Activated CD8-positive, alpha-beta T cell treated with anti-CD3 and anti-CD28 coated beads, Interleukin-2, amount 10 ng/mL, durations not matched to agents 7 days and 5 days (primary cell): ENCODE data around the gene FAM222A. TPM values are rescaled to one million over a fixed set of nuclear protein-coding genes. Genes with fewer than 3 reads are reported as not detected.

Experiments used
- ATAC-seq: fragments of 150-1000 bp; cut with Tn5 transposase; one replicate; pipeline ENCODE4 v1.10.0; 2021; ENCODE audit warnings: moderate library complexity
- CTCF ChIA-PET: fragments of 350-600 bp; sonication (Branson Sonifier 250); formaldehyde crosslinking; loops from one replicate; lab custom pipeline; 2021; ENCODE audit warnings: antibody characterized with exemption; lab: Charles Lee
- POLR2A ChIA-PET: fragments of 350-600 bp; sonication (Branson Sonifier 250); formaldehyde crosslinking; loops from one replicate; lab custom pipeline; 2021; ENCODE audit warnings: antibody characterized with exemption; lab: Charles Lee
- DNase-seq: peaks from one replicate; pipeline ENCODE4 v3.0.0-alpha.2; 2020
- H3K27ac Mint-ChIP-seq: one replicate; pipeline ENCODE4 v1.8.0; 2021; ENCODE audit warnings: mild to moderate bottlenecking, mixed read lengths
- H3K27me3 Mint-ChIP-seq: one replicate; pipeline ENCODE4 v1.8.0; 2021; ENCODE audit warnings: low read depth, mixed read lengths
- H3K36me3 Mint-ChIP-seq: one replicate; pipeline ENCODE4 v1.8.0; 2021; ENCODE audit warnings: low read depth, mixed read lengths
- H3K4me1 Mint-ChIP-seq: one replicate; pipeline ENCODE4 v1.8.0; 2021; ENCODE audit warnings: low read depth, mixed read lengths
- H3K4me3 Mint-ChIP-seq: one replicate; pipeline ENCODE4 v1.8.0; 2021; ENCODE audit warnings: mild to moderate bottlenecking, mixed read lengths
- H3K9me3 Mint-ChIP-seq: one replicate; pipeline ENCODE4 v1.8.0; 2022; ENCODE audit warnings: mixed read lengths; ENCODE audit not compliant: insufficient read depth
- total RNA-seq, 2 experiments: library from RNA; stranded (reverse); gene quantifications; one replicate each; pipeline ENCODE4 v1.2.3, GENCODE V29; 2021

FAM222A gene
- total RNA-seq, 2 experiments from 2014 or later, result 1.6 to 1.9 TPM

GRCh38 chr12:109715310-109716091 is 1.9 kb downstream of the FAM222A start:
- DNase-seq, result no peak
- Mint-ChIP-seq H3K4me3 (peak overlapping the region; percentile 49), H3K36me3 (no peaks in the 10 kb centered on the region), H3K27ac (no peak overlapping the region), H3K4me1 (peaks cover 9% of the 10 kb centered on the region), H3K9me3 (no peaks in the 10 kb centered on the region), H3K27me3 (peaks cover 29% of the 10 kb centered on the region)
- ATAC-seq, result no peak
- ChIA-PET POLR2A (no interaction called here), CTCF (no interaction called here)

DNA sequence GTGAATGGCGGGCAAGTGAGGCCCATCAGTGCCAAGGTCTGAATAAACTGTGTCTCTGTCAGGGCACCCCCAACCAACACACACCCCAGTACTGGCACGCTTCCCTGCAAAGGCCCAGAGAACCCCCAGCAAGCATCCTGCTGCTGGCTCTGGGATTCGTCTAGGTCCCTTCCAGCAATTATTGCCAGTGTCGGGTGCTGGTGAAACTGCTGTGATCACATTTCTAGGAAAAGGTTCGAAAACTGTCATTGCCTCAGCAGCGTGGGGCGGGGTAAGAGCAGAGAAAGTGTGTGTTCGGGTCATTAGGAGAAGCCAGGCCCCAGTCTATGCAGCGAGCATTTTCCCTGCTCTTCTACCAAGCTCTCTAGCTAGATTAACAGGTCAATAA is 2.5 kb downstream of the FAM222A start:
- peaks cover 9% of the 10 kb centered on the region for H3K4me1 Mint-ChIP-seq
- H3K4me3 Mint-ChIP-seq, result no peak overlapping the region
- no peaks in the 10 kb centered on the region for H3K36me3 Mint-ChIP-seq
- H3K9me3 Mint-ChIP-seq, result no peaks in the 10 kb centered on the region
- POLR2A ChIA-PET, result no interaction called here
- CTCF ChIA-PET, result no interaction called here
- ATAC-seq, result no peak
- H3K27me3 Mint-ChIP-seq, result peaks cover 24% of the 10 kb centered on the region
- no peak for DNase-seq
- no peak overlapping the region for H3K27ac Mint-ChIP-seq

DNA sequence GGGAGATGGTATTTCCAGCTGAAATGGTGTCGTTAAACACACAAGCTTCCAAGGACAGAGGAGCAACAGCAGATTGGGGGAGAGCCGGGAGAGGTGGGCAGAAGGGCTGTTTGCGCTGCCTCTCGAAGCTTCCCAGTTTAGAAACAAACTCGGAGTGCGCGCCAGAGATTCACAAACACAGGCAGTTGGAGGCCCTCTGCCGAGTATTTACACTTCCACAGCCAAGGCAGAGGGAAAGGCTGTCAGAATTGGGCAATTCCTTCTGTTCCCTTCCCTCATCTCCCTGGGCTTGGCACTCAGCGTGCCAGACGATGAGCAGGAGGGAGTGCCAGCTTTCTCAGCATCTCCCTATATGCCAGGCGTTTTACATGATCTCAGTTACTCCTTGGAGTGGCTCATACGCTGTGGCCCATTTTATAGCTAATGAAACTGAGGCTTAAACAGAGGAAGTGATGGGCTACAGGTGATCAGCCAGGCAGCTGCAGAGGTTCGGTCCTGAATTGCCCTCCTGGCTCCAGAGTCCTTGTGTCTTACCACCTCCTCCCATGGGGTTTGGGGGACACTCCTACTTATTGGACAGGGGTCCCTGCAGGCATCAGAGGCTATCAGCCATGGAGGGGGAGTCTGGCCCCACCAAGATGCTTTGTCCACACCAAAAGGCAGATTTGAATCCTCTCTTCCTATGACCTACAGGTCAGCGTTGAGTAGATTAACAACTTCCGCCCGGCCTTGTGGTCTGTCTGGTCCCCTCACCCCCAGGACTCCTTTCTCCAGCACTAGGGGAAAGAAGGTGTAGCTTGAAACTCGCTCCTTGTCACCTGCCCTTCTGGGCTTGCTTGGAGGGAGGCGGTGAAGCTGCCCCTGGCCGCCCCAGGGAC is 3.1 kb downstream of the FAM222A start:
- H3K27ac Mint-ChIP-seq, result no peak overlapping the region
- ChIA-PET POLR2A (no interaction called here), CTCF (no interaction called here)
- peaks cover 19% of the 10 kb centered on the region for H3K27me3 Mint-ChIP-seq
- no peak overlapping the region for H3K4me3 Mint-ChIP-seq
- ATAC-seq (no peak), DNase-seq (no peak)
- H3K9me3 Mint-ChIP-seq, result no peaks in the 10 kb centered on the region
- no peaks in the 10 kb centered on the region for H3K36me3 Mint-ChIP-seq
- H3K4me1 Mint-ChIP-seq, result peaks cover 9% of the 10 kb centered on the region

DNA sequence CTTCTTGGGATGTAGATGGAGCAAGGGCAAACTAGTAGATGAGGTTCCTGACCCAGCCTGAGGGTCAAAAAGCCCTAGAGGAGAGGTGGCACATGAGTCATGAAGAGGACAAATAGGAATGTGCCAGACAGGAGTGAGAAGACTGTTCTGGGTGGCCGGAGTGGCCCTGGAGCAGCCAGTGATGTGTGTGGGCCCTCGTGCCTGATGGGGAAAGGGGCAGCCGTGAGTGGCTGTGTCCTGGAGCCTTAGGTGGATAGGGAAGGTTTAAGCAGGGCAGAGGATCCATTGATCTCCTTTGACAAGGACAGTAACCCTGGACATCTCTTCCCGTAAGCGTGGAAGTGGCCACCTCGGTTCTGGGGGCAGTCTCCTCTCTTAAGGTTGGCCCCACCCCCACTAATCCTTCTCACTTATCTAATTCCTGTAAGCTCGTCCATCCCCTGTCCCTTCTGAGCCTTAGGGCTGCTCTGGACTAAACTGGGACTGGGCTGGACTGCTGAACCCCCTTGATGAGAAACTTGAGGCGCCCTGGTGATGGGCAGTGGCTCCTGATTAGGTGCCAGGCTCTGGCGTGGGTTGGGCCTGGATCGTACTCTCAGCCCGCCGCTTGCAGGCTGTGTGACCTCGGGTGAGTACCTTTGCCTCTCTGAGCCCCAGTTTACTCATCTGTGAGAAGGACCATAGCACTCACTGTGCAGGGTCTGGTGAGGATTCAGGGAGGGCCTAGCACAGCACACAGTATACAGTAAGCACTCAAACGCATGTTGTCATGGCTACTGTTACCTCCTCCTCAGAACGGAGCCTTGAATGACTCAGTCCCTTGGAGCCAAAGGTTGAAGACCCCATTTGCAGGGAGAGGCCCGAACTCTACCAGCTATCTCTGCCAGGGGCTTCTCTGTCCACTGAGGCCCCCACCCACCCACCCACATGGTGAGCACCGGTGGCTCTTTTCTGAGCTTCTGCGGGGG is 4.0 kb downstream of the FAM222A start:
- Mint-ChIP-seq H3K4me1 (peaks cover 9% of the 10 kb centered on the region), H3K4me3 (no peak overlapping the region), H3K27me3 (peaks cover 14% of the 10 kb centered on the region), H3K36me3 (no peaks in the 10 kb centered on the region), H3K9me3 (no peaks in the 10 kb centered on the region), H3K27ac (no peak overlapping the region)
- DNase-seq (no peak), ATAC-seq (no peak)
- CTCF ChIA-PET, result no interaction called here
- POLR2A ChIA-PET, result no interaction called here

- POLR2A ChIA-PET, result no interaction called here
- no peak for ATAC-seq
- H3K27ac Mint-ChIP-seq, result no peak overlapping the region
- CTCF ChIA-PET, result no interaction called here
- DNase-seq, result no peak
- peaks cover 6% of the 10 kb centered on the region for H3K4me1 Mint-ChIP-seq
- no peaks in the 10 kb centered on the region for H3K36me3 Mint-ChIP-seq
- no peaks in the 10 kb centered on the region for H3K9me3 Mint-ChIP-seq
- H3K27me3 Mint-ChIP-seq, result peaks cover 14% of the 10 kb centered on the region
- no peak overlapping the region for H3K4me3 Mint-ChIP-seq
Observed at GRCh38 chr12:109718390-109718789, 4.8 kb downstream of the FAM222A start.

GRCh38 chr12:109719123-109720022 is 5.7 kb downstream of the FAM222A start:
- DNase-seq, result no peak
- Mint-ChIP-seq H3K27ac (no peak overlapping the region), H3K4me3 (no peak overlapping the region), H3K36me3 (no peaks in the 10 kb centered on the region), H3K9me3 (no peaks in the 10 kb centered on the region), H3K27me3 (peaks cover 14% of the 10 kb centered on the region), H3K4me1 (peaks cover 6% of the 10 kb centered on the region)
- ChIA-PET POLR2A (no interaction called here), CTCF (interaction anchor here (0.9 kb wide), 1 partner anchor 291 kb away, joined by 3 read pairs; no protein-coding TSS in a partner anchor)
- no peak for ATAC-seq

DNA sequence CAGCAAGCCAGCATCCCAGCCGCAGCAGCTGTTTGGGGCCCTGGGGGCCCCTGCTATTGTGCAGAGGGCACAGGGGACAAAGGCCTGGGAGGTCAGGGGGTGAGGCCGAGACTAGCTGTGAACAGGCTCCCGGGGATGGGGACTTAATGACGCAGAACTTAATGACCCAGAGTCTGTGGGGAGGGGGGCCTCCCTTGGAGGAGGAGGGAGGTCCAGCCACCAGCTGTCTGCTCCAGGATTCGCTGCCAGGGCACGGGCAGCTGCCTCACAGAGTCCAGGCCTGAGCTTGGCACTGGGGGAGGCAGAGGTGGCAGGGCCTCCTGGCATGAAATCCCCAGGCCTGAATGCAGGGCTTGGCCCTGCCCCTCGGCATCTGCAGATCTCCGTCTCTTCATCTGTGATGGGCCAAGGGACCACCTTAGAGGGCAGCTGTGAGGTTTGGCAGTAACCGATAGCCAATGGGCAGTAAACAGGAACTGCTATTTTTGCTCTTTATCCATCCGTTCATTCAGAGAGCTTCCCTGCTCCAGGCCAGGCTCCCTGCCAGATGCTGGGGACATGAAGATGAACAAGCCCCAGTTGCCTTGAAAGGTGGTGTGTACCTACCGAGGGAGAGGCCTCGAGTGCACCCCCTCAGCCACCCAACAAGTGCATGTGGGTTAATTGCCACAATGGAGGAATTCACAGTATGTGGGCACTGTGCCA is 6.7 kb downstream of the FAM222A start:
- no peaks in the 10 kb centered on the region for H3K9me3 Mint-ChIP-seq
- H3K4me1 Mint-ChIP-seq, result no peaks in the 10 kb centered on the region
- ATAC-seq (no peak), DNase-seq (no peak)
- peaks cover 14% of the 10 kb centered on the region for H3K27me3 Mint-ChIP-seq
- H3K27ac Mint-ChIP-seq, result no peak overlapping the region
- POLR2A ChIA-PET, result interaction anchor here (0.6 kb wide), 1 partner anchor 625 kb away, joined by 4 read pairs; no protein-coding TSS in a partner anchor
- H3K4me3 Mint-ChIP-seq, result no peak overlapping the region
- CTCF ChIA-PET, result interaction anchor here (0.9 kb wide), 1 partner anchor 292 kb away, joined by 3 read pairs; no protein-coding TSS in a partner anchor
- H3K36me3 Mint-ChIP-seq, result no peaks in the 10 kb centered on the region

DNA sequence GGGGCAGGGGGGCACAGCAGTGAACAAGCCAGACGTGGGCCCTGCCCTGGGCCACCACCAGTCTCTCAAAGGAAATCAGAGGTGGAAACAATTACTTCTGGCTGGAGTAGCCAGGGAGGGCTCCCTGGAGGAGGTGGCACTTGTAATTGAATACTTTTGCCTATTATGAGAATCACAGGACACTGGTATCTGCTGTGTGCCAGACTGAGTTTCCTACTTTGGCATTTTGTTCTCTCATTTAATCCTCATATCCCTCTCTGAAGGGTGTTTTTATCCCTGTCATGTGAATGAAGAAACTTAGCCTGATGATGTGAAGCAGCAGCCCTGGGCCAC is 7.2 kb downstream of the FAM222A start:
- Mint-ChIP-seq H3K9me3 (no peaks in the 10 kb centered on the region), H3K27me3 (peaks cover 14% of the 10 kb centered on the region), H3K4me1 (no peaks in the 10 kb centered on the region), H3K4me3 (no peak overlapping the region), H3K27ac (no peak overlapping the region), H3K36me3 (no peaks in the 10 kb centered on the region)
- DNase-seq, result no peak
- no peak for ATAC-seq
- POLR2A ChIA-PET, result no interaction called here
- CTCF ChIA-PET, result no interaction called here

DNA sequence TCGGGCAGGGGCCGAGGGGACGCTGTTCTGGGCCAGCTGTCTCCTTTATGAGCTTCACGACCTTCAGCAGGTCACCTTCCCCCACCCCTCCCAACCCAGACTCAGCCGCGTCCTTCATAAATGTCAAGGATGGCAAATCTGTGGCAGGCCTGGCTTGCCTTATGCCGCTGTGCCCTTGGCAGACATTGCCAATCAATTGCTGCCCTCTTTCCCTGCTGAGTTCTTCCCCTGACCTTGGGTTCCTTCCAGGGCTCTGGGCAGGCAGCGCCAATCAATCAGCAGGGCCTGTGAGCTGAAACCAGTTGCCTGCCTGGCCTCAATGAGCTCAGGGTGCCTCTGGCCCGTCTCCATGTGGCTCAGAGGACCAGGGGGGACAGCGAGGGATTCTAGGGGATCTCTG is 7.7 kb downstream of the FAM222A start:
- Mint-ChIP-seq H3K4me1 (no peaks in the 10 kb centered on the region), H3K36me3 (no peaks in the 10 kb centered on the region), H3K27me3 (peaks cover 14% of the 10 kb centered on the region), H3K9me3 (no peaks in the 10 kb centered on the region), H3K27ac (no peak overlapping the region), H3K4me3 (no peak overlapping the region)
- DNase-seq (no peak), ATAC-seq (no peak)
- POLR2A ChIA-PET, result no interaction called here
- CTCF ChIA-PET, result interaction anchor here (1.0 kb wide), 1 partner anchor 1057 kb away, joined by 3 read pairs; no protein-coding TSS in a partner anchor

DNA sequence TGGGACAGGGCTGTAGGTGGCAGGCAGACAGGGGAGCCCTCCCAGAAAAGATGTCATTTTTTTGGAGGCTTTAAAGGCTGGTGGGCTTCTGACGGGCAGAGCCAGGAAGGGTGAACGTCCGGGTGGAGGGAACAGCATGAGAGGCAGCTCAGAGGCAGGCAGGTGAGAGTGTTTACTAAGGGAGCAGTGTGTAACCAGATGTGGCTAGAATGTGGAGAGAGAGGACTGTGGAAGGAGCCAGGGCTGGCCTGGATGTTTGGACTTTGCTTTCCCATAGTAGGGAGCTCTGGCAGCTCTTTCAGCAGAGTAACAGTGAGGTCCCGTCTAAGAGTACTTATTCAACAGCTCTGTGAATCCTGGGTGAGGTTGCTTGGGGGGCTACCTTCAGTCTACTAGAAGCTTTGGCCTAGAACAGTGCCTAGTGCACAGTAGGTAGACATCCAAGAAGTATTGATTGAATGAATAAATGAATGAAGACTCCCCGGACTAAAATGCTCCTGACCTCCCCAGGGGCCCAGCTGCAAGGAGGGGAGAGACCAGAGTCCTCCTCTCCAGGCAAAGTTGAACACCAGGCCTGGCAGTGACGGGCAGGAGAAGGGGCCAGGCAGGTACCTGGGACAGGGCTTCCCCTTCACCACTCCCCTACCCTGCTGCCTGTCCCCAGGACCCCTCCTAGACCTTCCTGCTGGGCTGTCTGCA is 8.5 kb downstream of the FAM222A start:
- H3K9me3 Mint-ChIP-seq, result no peaks in the 10 kb centered on the region

More for the DNA sequence above, 8.5 kb downstream of the FAM222A start:
- Mint-ChIP-seq H3K4me3 (no peak overlapping the region), H3K4me1 (no peaks in the 10 kb centered on the region), H3K27me3 (peaks cover 13% of the 10 kb centered on the region), H3K36me3 (no peaks in the 10 kb centered on the region), H3K27ac (no peak overlapping the region)
- ChIA-PET CTCF (interaction anchor here (1.0 kb wide), 1 partner anchor 1058 kb away, joined by 3 read pairs; no protein-coding TSS in a partner anchor), POLR2A (no interaction called here)
- DNase-seq, result no peak
- no peak for ATAC-seq
